ENCODE measurements around the gene NRDE2.

- TF ChIP-seq EZH2phosphoT487 (IDR thresholded peaks at IDR 0.05; ENCODE audit: low read length) (no peak), CTCF (IDR thresholded peaks at IDR 0.05; ENCODE audit: low read length) (no peak)
These were observed 13.5 kb upstream of the NRDE2 start for GRCh38 chr14:90345239-90345557.

Data from MM.1S (cell line).